GM12878 (cell line): ENCODE data around the gene LXN.

Experiments
- BCL3 ChIP-seq: IDR thresholded peaks from 2 replicates; pipeline ENCODE4 v1.6.1; 2011; ENCODE audit warnings: borderline replicate concordance, low read depth, mild to moderate bottlenecking, moderate library complexity, low read length; ENCODE audit not compliant: insufficient read depth, poor library complexity, severe bottlenecking
- BRCA1 ChIP-seq: IDR thresholded peaks from 2 replicates; pipeline ENCODE4 v1.6.1; 2011; ENCODE audit warnings: low read depth, low read length, improper control_type of control experiment
- CREB1 ChIP-seq: IDR thresholded peaks from 2 replicates; pipeline ENCODE4 v1.6.1; 2012; ENCODE audit warnings: low read depth, mild to moderate bottlenecking, inconsistent platforms
- CTCF ChIP-seq, 3 experiments: IDR thresholded peaks in 2 of 3; conservative IDR thresholded peaks in 1 of 3; 2 replicates each; pipeline ENCODE4 v1.5.1; 2011; ENCODE audit warnings: low read depth in 3 of 3, low read length in 3 of 3, mild to moderate bottlenecking in 3 of 3, control low read depth in 2 of 3, moderate library complexity in 2 of 3, inconsistent platforms in 1 of 3, mixed read lengths in 1 of 3; ENCODE audit not compliant: control insufficient read depth in 2 of 3, insufficient read depth in 1 of 3; ENCODE audit errors: extremely low read depth in 1 of 3
- EZH2 ChIP-seq: IDR thresholded peaks from 2 replicates; pipeline ENCODE4 v1.6.1; 2012; ENCODE audit warnings: low read depth, mild to moderate bottlenecking, control low read depth, inconsistent platforms, low read length, borderline replicate concordance; ENCODE audit not compliant: control insufficient read depth
- FOXM1 ChIP-seq: IDR thresholded peaks from 2 replicates; pipeline ENCODE4 v1.6.1; 2012; ENCODE audit warnings: low read depth, mild to moderate bottlenecking, inconsistent platforms, low read length, moderate library complexity
- MAX ChIP-seq: IDR thresholded peaks from 2 replicates; pipeline ENCODE4 v1.6.1; 2012; ENCODE audit warnings: low read depth, low read length, improper control_type of control experiment
- NBN ChIP-seq: fragments of 450-650 bp; IDR thresholded peaks from 2 replicates; pipeline ENCODE4 v1.6.1; 2016
- NR2F1 ChIP-seq: fragments of 450-650 bp; conservative IDR thresholded peaks from 2 replicates; pipeline ENCODE4 v1.6.1; 2017; ENCODE audit warnings: mild to moderate bottlenecking
- POLR2A ChIP-seq: IDR thresholded peaks from 2 replicates; pipeline ENCODE4 v1.6.1; 2011; ENCODE audit warnings: low read depth, mild to moderate bottlenecking, low read length
- TCF12 ChIP-seq: IDR thresholded peaks from 2 replicates; pipeline ENCODE4 v1.6.1; 2011; ENCODE audit warnings: low read depth, mild to moderate bottlenecking, low read length
- ZNF274 ChIP-seq: IDR thresholded peaks from one replicate; pipeline ENCODE4 v1.8.0; 2011; ENCODE audit not compliant: insufficient read length, insufficient read depth

- no peak for TF ChIP-seq MAX
- TF ChIP-seq BCL3 = no peak
- TF ChIP-seq BRCA1 = no peak
- no peak for TF ChIP-seq CREB1
- TF ChIP-seq NR2F1 = no peak
- no peak for TF ChIP-seq POLR2A
- no peak for TF ChIP-seq NBN
- no peak for TF ChIP-seq FOXM1
- TF ChIP-seq TCF12 = no peak
- no peak for TF ChIP-seq EZH2
- no peak for TF ChIP-seq CTCF (IDR thresholded peaks at IDR 0.05 in 2 of 3, conservative IDR thresholded peaks at IDR 0.05 in 1 of 3; ENCODE audit: control insufficient read depth in 2 of 3, extremely low read depth in 1 of 3, insufficient read depth in 1 of 3, low read depth in 3 of 3, low read length in 3 of 3)
- TF ChIP-seq ZNF274 = no peak
Observed at GRCh38 chr3:158663246-158663645, 9.2 kb downstream of the LXN start.
